Smooth muscle cell (in vitro differentiated cells): ENCODE data around the gene TUBB3. TPM values are rescaled to one million over a fixed set of nuclear protein-coding genes. Genes with fewer than 3 reads are reported as not detected.

ENCODE experiments used
- DNase-seq: peaks from one replicate; lab custom pipeline; 2025; ENCODE audit not compliant: unreplicated experiment; lab: John Stamatoyannopoulos, UW
- H2AFZ ChIP-seq: fragments of 200-600 bp; sonication (generic); 2 replicates; pipeline ENCODE4 v1.6.0; 2016; ENCODE audit warnings: antibody characterized with exemption, low read depth, mild to moderate bottlenecking
- H3F3A ChIP-seq: fragments of 200-600 bp; sonication (generic); 2 replicates; pipeline ENCODE4 v1.6.0; 2017; ENCODE audit warnings: antibody characterized with exemption, low read depth
- H3K27ac ChIP-seq: fragments of 200-600 bp; sonication (generic); 2 replicates; pipeline ENCODE4 v1.5.1; 2016; ENCODE audit warnings: low read depth, mild to moderate bottlenecking
- H3K27me3 ChIP-seq: fragments of 200-600 bp; sonication (generic); 2 replicates; pipeline ENCODE4 v1.6.1; 2016; ENCODE audit warnings: low read depth, mild to moderate bottlenecking
- H3K36me3 ChIP-seq: fragments of 200-600 bp; sonication (generic); 2 replicates; pipeline ENCODE4 v1.5.1; 2016; ENCODE audit warnings: low read depth
- H3K4me1 ChIP-seq: fragments of 200-600 bp; sonication (generic); 2 replicates; pipeline ENCODE4 v1.5.1; 2016; ENCODE audit warnings: low read depth
- H3K4me2 ChIP-seq: fragments of 200-600 bp; sonication (generic); 2 replicates; pipeline ENCODE4 v1.6.0; 2016; ENCODE audit warnings: mild to moderate bottlenecking
- H3K4me3 ChIP-seq: fragments of 200-600 bp; sonication (generic); 2 replicates; pipeline ENCODE4 v1.5.1; 2016; ENCODE audit warnings: mild to moderate bottlenecking
- H3K79me2 ChIP-seq: fragments of 200-600 bp; sonication (generic); 2 replicates; pipeline ENCODE4 v1.6.0; 2016; ENCODE audit warnings: low read depth, mild to moderate bottlenecking
- H3K9ac ChIP-seq: fragments of 200-600 bp; sonication (generic); 2 replicates; pipeline ENCODE4 v1.6.0; 2016; ENCODE audit warnings: low read depth
- H3K9me3 ChIP-seq: fragments of 200-600 bp; sonication (generic); replicated peaks from 2 replicates; pipeline ENCODE4 v1.5.1; 2016; ENCODE audit warnings: low read depth
- H4K20me1 ChIP-seq: fragments of 200-600 bp; sonication (generic); 2 replicates; pipeline ENCODE4 v1.6.0; 2016; ENCODE audit warnings: low read depth
- WGBS: methylation state at CpG from one replicate; pipeline ENCODE4 v1.1.7; 2016; ENCODE audit warnings: low lambda C conversion rate; 5-methylcytosine and 5-hydroxymethylcytosine counted together
- polyA plus RNA-seq: library from polyadenylated mRNA; unstranded; fragments of >200 nt; fragmentation: Nextera tagmentation; extraction: Ambion mirVana; gene quantifications from 2 replicates; pipeline ENCODE4 v1.2.1, GENCODE V29; 2016
- total RNA-seq: library from RNA; depleted of rRNA; stranded (reverse); fragments of >200 nt; gene quantifications from 2 replicates; pipeline ENCODE4 v1.2.3, GENCODE V29; 2014
- TF ChIP-seq, protein P1 (sequence below): fragments of 200-600 bp; sonication (generic); IDR thresholded peaks from 2 replicates; pipeline ENCODE4 v1.5.1; 2017; ENCODE audit warnings: borderline replicate concordance, mild to moderate bottlenecking, antibody characterized with exemption; ENCODE audit not compliant: insufficient read depth, poor library complexity, severe bottlenecking

Gene TUBB3
- total and polyA plus RNA-seq, 2 experiments from 2014 or later = 198 to 234 TPM

DNA sequence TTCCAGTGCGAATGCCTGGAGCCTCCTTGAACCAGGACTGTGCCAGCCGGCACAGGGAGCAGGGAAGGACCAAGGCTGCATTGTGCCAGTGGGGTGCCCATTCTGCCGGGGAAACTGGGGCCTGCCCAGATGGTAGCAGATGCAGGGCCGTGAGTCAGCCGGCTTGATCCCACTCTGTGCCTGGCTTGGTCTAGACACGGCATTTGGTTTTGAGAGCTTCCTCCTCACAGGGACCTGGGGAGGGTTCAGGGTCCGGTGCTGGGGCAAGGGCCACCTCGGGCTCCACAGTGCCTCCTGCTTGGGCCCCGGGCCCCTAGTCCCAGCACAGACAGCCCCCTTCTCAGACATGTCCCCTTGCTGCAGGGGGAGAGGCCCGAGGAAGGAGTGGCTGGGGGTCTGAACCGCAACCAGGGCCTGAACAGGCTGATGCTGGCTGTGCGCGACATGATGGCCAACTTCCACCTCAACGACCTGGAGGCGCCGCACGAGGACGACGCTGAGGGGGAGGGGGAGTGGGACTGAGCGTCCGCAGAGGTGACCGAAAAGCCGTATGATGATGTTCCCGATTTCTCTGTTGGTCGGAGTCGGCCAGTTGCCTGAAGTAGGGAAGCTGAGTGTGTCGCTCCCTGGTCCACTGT is 12.3 kb upstream of the TUBB3 start:
- Histone ChIP-seq H3K27ac (no peak overlapping the region), H3K9ac (no peak overlapping the region), H3K4me1 (no peaks in the 10 kb centered on the region), H3K79me2 (no peaks in the 10 kb centered on the region), H3K36me3 (no peaks in the 10 kb centered on the region), H2AFZ (no peak overlapping the region), H3K4me2 (no peak overlapping the region), H3K4me3 (no peak overlapping the region), H3K27me3 (no peaks in the 10 kb centered on the region), H3F3A (no peaks in the 10 kb centered on the region), H3K9me3 (no peaks in the 10 kb centered on the region), H4K20me1 (peaks cover 5% of the 10 kb centered on the region)
- TF ChIP-seq, protein P1, sequence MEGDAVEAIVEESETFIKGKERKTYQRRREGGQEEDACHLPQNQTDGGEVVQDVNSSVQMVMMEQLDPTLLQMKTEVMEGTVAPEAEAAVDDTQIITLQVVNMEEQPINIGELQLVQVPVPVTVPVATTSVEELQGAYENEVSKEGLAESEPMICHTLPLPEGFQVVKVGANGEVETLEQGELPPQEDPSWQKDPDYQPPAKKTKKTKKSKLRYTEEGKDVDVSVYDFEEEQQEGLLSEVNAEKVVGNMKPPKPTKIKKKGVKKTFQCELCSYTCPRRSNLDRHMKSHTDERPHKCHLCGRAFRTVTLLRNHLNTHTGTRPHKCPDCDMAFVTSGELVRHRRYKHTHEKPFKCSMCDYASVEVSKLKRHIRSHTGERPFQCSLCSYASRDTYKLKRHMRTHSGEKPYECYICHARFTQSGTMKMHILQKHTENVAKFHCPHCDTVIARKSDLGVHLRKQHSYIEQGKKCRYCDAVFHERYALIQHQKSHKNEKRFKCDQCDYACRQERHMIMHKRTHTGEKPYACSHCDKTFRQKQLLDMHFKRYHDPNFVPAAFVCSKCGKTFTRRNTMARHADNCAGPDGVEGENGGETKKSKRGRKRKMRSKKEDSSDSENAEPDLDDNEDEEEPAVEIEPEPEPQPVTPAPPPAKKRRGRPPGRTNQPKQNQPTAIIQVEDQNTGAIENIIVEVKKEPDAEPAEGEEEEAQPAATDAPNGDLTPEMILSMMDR = no peak
- no peak for DNase-seq
- 96% methylated on average over 24 of the region's 27 CpGs for WGBS

DNA sequence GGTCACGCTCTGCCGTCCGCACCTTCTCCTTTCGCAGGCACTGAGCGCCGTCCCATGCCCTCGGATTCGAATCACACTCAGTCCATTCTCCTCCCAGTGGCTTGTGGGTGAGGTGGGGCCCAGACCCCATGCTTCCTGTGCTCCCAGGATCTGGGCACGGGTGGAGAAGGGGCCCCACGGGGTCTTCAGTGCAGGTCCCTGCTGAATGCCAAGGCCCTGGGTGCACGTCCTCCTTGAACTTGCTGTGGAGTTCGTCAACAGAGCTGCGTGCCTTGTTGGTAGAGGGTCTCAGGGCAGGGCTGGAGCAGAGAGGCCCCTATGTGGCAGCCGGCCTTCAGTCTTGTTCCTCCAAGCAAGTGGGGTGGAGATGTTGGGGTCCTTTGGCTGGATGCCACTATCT is 11.8 kb upstream of the TUBB3 start:
- no peaks in the 10 kb centered on the region for H3K9me3 ChIP-seq
- no peak overlapping the region for H3K27ac ChIP-seq
- H4K20me1 ChIP-seq = peaks cover 5% of the 10 kb centered on the region
- WGBS = 98% methylated on average over 14 of the region's 14 CpGs
- H3K36me3 ChIP-seq = no peaks in the 10 kb centered on the region
- no peak for DNase-seq
- no peak overlapping the region for H3K9ac ChIP-seq
- no peaks in the 10 kb centered on the region for H3K27me3 ChIP-seq
- no peaks in the 10 kb centered on the region for H3K4me1 ChIP-seq
- no peak overlapping the region for H3K4me2 ChIP-seq
- H3F3A ChIP-seq = no peaks in the 10 kb centered on the region
- TF ChIP-seq, protein P1 = no peak
- H3K4me3 ChIP-seq = no peak overlapping the region
- no peaks in the 10 kb centered on the region for H3K79me2 ChIP-seq
- no peak overlapping the region for H2AFZ ChIP-seq

GRCh38 chr16:89912143-89912542 is 11.0 kb upstream of the TUBB3 start:
- WGBS = 98% methylated on average over 13 of the region's 13 CpGs
- H2AFZ ChIP-seq = no peak overlapping the region
- peaks cover 5% of the 10 kb centered on the region for H4K20me1 ChIP-seq
- H3K4me1 ChIP-seq = no peaks in the 10 kb centered on the region
- TF ChIP-seq, protein P1 = no peak
- H3K36me3 ChIP-seq = no peaks in the 10 kb centered on the region
- no peak overlapping the region for H3K4me3 ChIP-seq
- no peaks in the 10 kb centered on the region for H3F3A ChIP-seq
- no peaks in the 10 kb centered on the region for H3K27me3 ChIP-seq
- no peaks in the 10 kb centered on the region for H3K79me2 ChIP-seq
- no peak for DNase-seq
- H3K9me3 ChIP-seq = no peaks in the 10 kb centered on the region
- no peak overlapping the region for H3K9ac ChIP-seq
- H3K4me2 ChIP-seq = no peak overlapping the region
- no peak overlapping the region for H3K27ac ChIP-seq

DNA sequence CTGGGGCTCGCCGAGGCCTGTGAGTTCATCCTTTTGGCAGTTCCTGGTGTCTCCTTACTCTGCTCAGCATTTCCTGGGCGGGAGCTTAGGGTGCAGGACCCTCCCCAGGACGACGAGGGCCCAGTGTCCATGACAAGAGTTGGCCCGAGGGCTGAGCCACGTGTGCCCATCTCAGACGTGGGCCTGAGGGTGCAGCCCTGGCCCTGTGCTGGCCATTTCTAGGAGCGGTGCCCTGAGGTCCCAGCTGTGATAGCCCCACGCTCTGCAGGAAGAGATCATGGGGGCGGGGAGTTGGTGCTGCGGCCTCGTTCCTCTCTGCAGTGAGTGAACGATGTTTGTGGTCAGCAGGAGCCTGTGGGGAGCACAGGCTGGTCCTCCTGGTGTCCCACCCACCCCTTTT is 10.5 kb upstream of the TUBB3 start:
- no peak overlapping the region for H3K9ac ChIP-seq
- H4K20me1 ChIP-seq = peaks cover 5% of the 10 kb centered on the region
- H3K4me1 ChIP-seq = peaks cover 4% of the 10 kb centered on the region
- no peak overlapping the region for H3K27ac ChIP-seq
- no peak overlapping the region for H3K4me3 ChIP-seq
- TF ChIP-seq, protein P1 = no peak
- DNase-seq = no peak
- H3F3A ChIP-seq = peaks cover 2% of the 10 kb centered on the region
- H3K4me2 ChIP-seq = no peak overlapping the region
- H3K9me3 ChIP-seq = no peaks in the 10 kb centered on the region
- WGBS = 90% methylated on average over 14 of the region's 14 CpGs
- no peaks in the 10 kb centered on the region for H3K79me2 ChIP-seq
- no peaks in the 10 kb centered on the region for H3K36me3 ChIP-seq
- H3K27me3 ChIP-seq = no peaks in the 10 kb centered on the region
- no peak overlapping the region for H2AFZ ChIP-seq
